CD4-positive, alpha-beta memory T cell (primary cell): ENCODE results near the gene ZNF397. TPM values are rescaled to one million over a fixed set of nuclear protein-coding genes. Genes with fewer than 3 reads are reported as not detected.
A peak's percentile ranks its signal among the peaks of the same experiment; 100 is the strongest.

Experiments used
- CTCF ChIA-PET: fragments of 350-600 bp; sonication (Branson Sonifier 250); formaldehyde crosslinking; loops from one replicate; lab custom pipeline; 2021; ENCODE audit warnings: inconsistent platforms; ENCODE audit not compliant: partially characterized antibody; lab: Charles Lee
- POLR2A ChIA-PET: fragments of 350-600 bp; sonication (Branson Sonifier 250); formaldehyde crosslinking; loops from one replicate; lab custom pipeline; 2021; ENCODE audit not compliant: partially characterized antibody; lab: Charles Lee
- DNase-seq, 5 donors: peaks; one replicate each; pipeline versions ENCODE4 v3.0.0 to v3.0.0-alpha.2; 2020 to 2022; ENCODE audit warnings: mixed read lengths in 1 of 5
- H3K27ac ChIP-seq: one replicate; pipeline ENCODE4 v1.7.0; 2013; ENCODE audit warnings: low read depth, low read length
- H3K27me3 ChIP-seq: 2 replicates; pipeline ENCODE4 v1.7.0; 2013; ENCODE audit warnings: mild to moderate bottlenecking, low read length, moderate library complexity; ENCODE audit not compliant: insufficient read depth
- H3K36me3 ChIP-seq: 2 replicates; pipeline ENCODE4 v1.7.0; 2013; ENCODE audit warnings: mild to moderate bottlenecking, low read length, moderate library complexity; ENCODE audit not compliant: insufficient read depth
- H3K4me1 ChIP-seq: 2 replicates; pipeline ENCODE4 v1.7.0; 2013; ENCODE audit warnings: mild to moderate bottlenecking, low read length, moderate library complexity; ENCODE audit not compliant: insufficient read depth
- H3K4me3 ChIP-seq, 2 donors: one replicate each; pipeline ENCODE4 v1.7.0; 2013; ENCODE audit warnings: low read length in 2 of 2, mild to moderate bottlenecking in 1 of 2
- H3K9me3 ChIP-seq, 2 donors: one replicate each; pipeline ENCODE4 v1.7.0; 2013; ENCODE audit warnings: low read length in 2 of 2, control low read depth in 1 of 2; ENCODE audit not compliant: control insufficient read depth in 1 of 2
- H3K27ac Mint-ChIP-seq, 7 donors: one replicate each; pipeline ENCODE4 v1.8.0; 2020 to 2021; ENCODE audit warnings: mixed read lengths in 7 of 7, mild to moderate bottlenecking in 6 of 7, inconsistent platforms in 3 of 7, moderate library complexity in 3 of 7
- H3K27me3 Mint-ChIP-seq, 2 donors: one replicate each; pipeline ENCODE4 v1.8.0; 2020 to 2021; ENCODE audit warnings: mixed read lengths in 2 of 2
- H3K36me3 Mint-ChIP-seq, 2 donors: one replicate each; pipeline ENCODE4 v1.8.0; 2020 to 2021; ENCODE audit warnings: mixed read lengths in 2 of 2, inconsistent platforms in 1 of 2, mild to moderate bottlenecking in 1 of 2
- H3K4me1 Mint-ChIP-seq, 4 donors: one replicate each; pipeline ENCODE4 v1.8.0; 2020 to 2021; ENCODE audit warnings: mixed read lengths in 4 of 4, mild to moderate bottlenecking in 1 of 4
- H3K4me3 Mint-ChIP-seq, 8 donors: one replicate each; pipeline ENCODE4 v1.8.0; 2020 to 2021; ENCODE audit warnings: mixed read lengths in 8 of 8, mild to moderate bottlenecking in 7 of 8, moderate library complexity in 6 of 8, inconsistent platforms in 3 of 8
- H3K9me3 Mint-ChIP-seq, 8 donors: one replicate each; pipeline ENCODE4 v1.8.0; 2020 to 2021; ENCODE audit warnings: mixed read lengths in 8 of 8, mild to moderate bottlenecking in 5 of 8, inconsistent platforms in 3 of 8, moderate library complexity in 1 of 8
- intact Hi-C: fragments of 100-400 bp; cut with micrococcal nuclease; formaldehyde crosslinking; loops from one replicate; pipeline ENCODE4 v1.15.1; 2023
- polyA plus RNA-seq, 2 donors: library from polyadenylated mRNA; unstranded; fragments of 300-500 nt; fragmentation: Illumina TruSeq; gene quantifications; one replicate each; pipeline ENCODE4 v1.2.3, GENCODE V29; 2021
- total RNA-seq, 2 experiments: library from RNA; stranded (reverse); gene quantifications; one replicate each; pipeline ENCODE4 v1.2.3, GENCODE V29; 2021

Gene ZNF397
- total and polyA plus RNA-seq, 4 experiments from 2014 or later: 4.6 to 58.5 (median 31.8) TPM

- H3K36me3 ChIP-seq: no peaks in the 10 kb centered on the region
- Mint-ChIP-seq H3K27me3 (no peaks in the 10 kb centered on the region), H3K27ac (no peak overlapping the region), H3K36me3 (peaks cover 4% of the 10 kb centered on the region in 2 donors), H3K4me3 (no peak overlapping the region), H3K4me1 (peaks cover 14 to 21% (median 19%) of the 10 kb centered on the region in 4 donors), H3K9me3 (peaks cover 0 to 3% (median 0%) of the 10 kb centered on the region in 8 donors)
- no peaks in the 10 kb centered on the region for H3K9me3 ChIP-seq
- DNase-seq: no peak
- CTCF ChIA-PET: no interaction called here
- H3K4me1 ChIP-seq: peaks cover 10% of the 10 kb centered on the region
- intact Hi-C loops: no loop called here
- H3K27me3 ChIP-seq: no peaks in the 10 kb centered on the region
- no peak overlapping the region for H3K27ac ChIP-seq
- H3K4me3 ChIP-seq: no peak overlapping the region
- POLR2A ChIA-PET: interaction anchor here (1.6 kb wide), 1 partner anchor 18 kb away, joined by 4 read pairs; the partner anchor contains the start of gene ZSCAN30
Measured at GRCh38 chr18:35271656-35272055, 30.8 kb downstream of the ZNF397 start.

GRCh38 chr18:35276267-35276666, 35.4 kb downstream of the ZNF397 start:
- Histone ChIP-seq H3K4me1 (no peaks in the 10 kb centered on the region), H3K36me3 (no peaks in the 10 kb centered on the region), H3K27me3 (no peaks in the 10 kb centered on the region), H3K27ac (no peak overlapping the region), H3K4me3 (no peak overlapping the region), H3K9me3 (no peaks in the 10 kb centered on the region)
- DNase-seq: no peak
- no peaks in the 10 kb centered on the region for H3K27me3 Mint-ChIP-seq
- H3K27ac Mint-ChIP-seq: no peak overlapping the region
- peaks cover 2 to 16% of the 10 kb centered on the region in 2 donors for H3K36me3 Mint-ChIP-seq
- POLR2A ChIA-PET: no interaction called here
- intact Hi-C loops: no loop called here
- H3K4me3 Mint-ChIP-seq: no peak overlapping the region
- peaks cover 0 to 10% (median 4%) of the 10 kb centered on the region in 4 donors for H3K4me1 Mint-ChIP-seq
- CTCF ChIA-PET: no interaction called here
- H3K9me3 Mint-ChIP-seq: peaks cover 0 to 4% (median 0%) of the 10 kb centered on the region in 8 donors

GRCh38 chr18:35277633-35278032, 36.8 kb downstream of the ZNF397 start:
- Histone ChIP-seq H3K4me3 (no peak overlapping the region), H3K4me1 (no peaks in the 10 kb centered on the region), H3K27ac (no peak overlapping the region), H3K27me3 (no peaks in the 10 kb centered on the region), H3K9me3 (no peaks in the 10 kb centered on the region), H3K36me3 (no peaks in the 10 kb centered on the region)
- Mint-ChIP-seq H3K36me3 (peaks cover 4 to 25% of the 10 kb centered on the region in 2 donors), H3K27ac (no peak overlapping the region), H3K4me1 (peaks cover 0 to 10% (median 4%) of the 10 kb centered on the region in 4 donors), H3K9me3 (peaks cover 0 to 4% (median 0%) of the 10 kb centered on the region in 8 donors), H3K27me3 (no peaks in the 10 kb centered on the region), H3K4me3 (peak overlapping the region in 1 of 8 donors; percentile 22)
- intact Hi-C loops: no loop called here
- POLR2A ChIA-PET: interaction anchor here (2.1 kb wide), 1 partner anchor 11 kb away, joined by 5 read pairs; no protein-coding TSS in a partner anchor
- no peak for DNase-seq
- CTCF ChIA-PET: no interaction called here

- ChIA-PET POLR2A (interaction anchor here (2.1 kb wide), 1 partner anchor 11 kb away, joined by 5 read pairs; no protein-coding TSS in a partner anchor), CTCF (interaction anchor here (0.9 kb wide), 1 partner anchor 108 kb away, joined by 3 read pairs; no protein-coding TSS in a partner anchor)
- no peak for DNase-seq
- Histone ChIP-seq H3K9me3 (no peaks in the 10 kb centered on the region), H3K27ac (no peak overlapping the region), H3K4me3 (no peak overlapping the region), H3K36me3 (no peaks in the 10 kb centered on the region), H3K27me3 (no peaks in the 10 kb centered on the region), H3K4me1 (no peaks in the 10 kb centered on the region)
- H3K9me3 Mint-ChIP-seq: peaks cover 0 to 4% (median 0%) of the 10 kb centered on the region in 8 donors
- intact Hi-C loops: no loop called here
- peaks cover 0 to 10% (median 4%) of the 10 kb centered on the region in 4 donors for H3K4me1 Mint-ChIP-seq
- H3K27me3 Mint-ChIP-seq: no peaks in the 10 kb centered on the region
- no peak overlapping the region for H3K27ac Mint-ChIP-seq
- peaks cover 8 to 25% of the 10 kb centered on the region in 2 donors for H3K36me3 Mint-ChIP-seq
- no peak overlapping the region for H3K4me3 Mint-ChIP-seq
Measured at GRCh38 chr18:35278085-35278484, 37.3 kb downstream of the ZNF397 start.

- Mint-ChIP-seq H3K9me3 (peaks cover 0 to 4% (median 0%) of the 10 kb centered on the region in 8 donors), H3K4me1 (peaks cover 0 to 10% (median 4%) of the 10 kb centered on the region in 4 donors), H3K4me3 (no peak overlapping the region), H3K27ac (peak overlapping the region in 1 of 7 donors; percentile 43), H3K27me3 (no peaks in the 10 kb centered on the region), H3K36me3 (peaks cover 8 to 23% of the 10 kb centered on the region in 2 donors)
- ChIA-PET CTCF (interaction anchor here (0.8 to 0.9 kb wide), 2 partner anchors 10 to 108 kb away, joined by 3 to 4 read pairs; no protein-coding TSS in a partner anchor), POLR2A (no interaction called here)
- H3K4me3 ChIP-seq: no peak overlapping the region
- H3K27me3 ChIP-seq: no peaks in the 10 kb centered on the region
- no peak for DNase-seq
- H3K27ac ChIP-seq: no peak overlapping the region
- no peaks in the 10 kb centered on the region for H3K9me3 ChIP-seq
- intact Hi-C loops: no loop called here
- H3K4me1 ChIP-seq: no peaks in the 10 kb centered on the region
- no peaks in the 10 kb centered on the region for H3K36me3 ChIP-seq
Measured at GRCh38 chr18:35278969-35279368, 38.1 kb downstream of the ZNF397 start.

- DNase-seq: no peak
- peaks cover 12 to 27% of the 10 kb centered on the region in 2 donors for H3K36me3 Mint-ChIP-seq
- no peak overlapping the region for H3K4me3 ChIP-seq
- peaks cover 0 to 13% (median under 1%) of the 10 kb centered on the region in 8 donors for H3K9me3 Mint-ChIP-seq
- no peaks in the 10 kb centered on the region for H3K27me3 Mint-ChIP-seq
- H3K27me3 ChIP-seq: no peaks in the 10 kb centered on the region
- H3K27ac ChIP-seq: no peak overlapping the region
- H3K27ac Mint-ChIP-seq: peak overlapping the region in 1 of 7 donors; percentile 32
- H3K4me3 Mint-ChIP-seq: no peak overlapping the region
- intact Hi-C loops: no loop called here
- H3K9me3 ChIP-seq: no peaks in the 10 kb centered on the region
- ChIA-PET POLR2A (interaction anchor here (0.6 kb wide), 1 partner anchor 8 kb away, joined by 3 read pairs; the partner anchor contains the start of gene ZSCAN30), CTCF (interaction anchor here (1.3 kb wide), 1 partner anchor 104 kb away, joined by 3 read pairs; no protein-coding TSS in a partner anchor)
- H3K4me1 ChIP-seq: no peaks in the 10 kb centered on the region
- H3K36me3 ChIP-seq: no peaks in the 10 kb centered on the region
- peaks cover 0 to 12% (median 6%) of the 10 kb centered on the region in 4 donors for H3K4me1 Mint-ChIP-seq
Measured at GRCh38 chr18:35282353-35282752, 41.5 kb downstream of the ZNF397 start.

GRCh38 chr18:35283923-35284794, 43.3 kb downstream of the ZNF397 start:
- Mint-ChIP-seq H3K27me3 (no peaks in the 10 kb centered on the region), H3K9me3 (peaks cover 0 to 11% (median 0%) of the 10 kb centered on the region in 8 donors), H3K4me1 (peaks cover 5 to 15% (median 8%) of the 10 kb centered on the region in 4 donors), H3K36me3 (peaks cover 14 to 18% of the 10 kb centered on the region in 2 donors), H3K27ac (no peak overlapping the region), H3K4me3 (no peak overlapping the region)
- CTCF ChIA-PET: interaction anchor here (1.3 kb wide), 1 partner anchor 102 kb away, joined by 3 read pairs; no protein-coding TSS in a partner anchor
- no peak for DNase-seq
- POLR2A ChIA-PET: no interaction called here
- intact Hi-C loops: no loop called here
- Histone ChIP-seq H3K36me3 (no peaks in the 10 kb centered on the region), H3K9me3 (no peaks in the 10 kb centered on the region), H3K4me1 (peaks cover 13% of the 10 kb centered on the region), H3K27ac (no peak overlapping the region), H3K4me3 (no peak overlapping the region), H3K27me3 (no peaks in the 10 kb centered on the region)
